Gastrocnemius medialis (tissue), 4 donors: ENCODE results near the gene RELT.

ENCODE experiments used
- CTCF ChIP-seq, 5 experiments: fragments of 450-650 bp in 3 of 5; fragments of 200-600 bp in 2 of 5; sonication (generic) in 2 of 5; IDR thresholded peaks in 4 of 5; conservative IDR thresholded peaks in 1 of 5; 1 replicate in 4 of 5; 2 replicates in 1 of 5; pipeline ENCODE4 v1.5.1; 2016 to 2019; ENCODE audit warnings: antibody characterized with exemption in 5 of 5, mild to moderate bottlenecking in 3 of 5, moderate library complexity in 3 of 5
- POLR2A ChIP-seq, 2 donors: fragments of 450-650 bp; IDR thresholded peaks; one replicate each; pipeline ENCODE4 v1.6.1; 2017; ENCODE audit warnings: antibody characterized with exemption in 2 of 2, mild to moderate bottlenecking in 2 of 2, moderate library complexity in 2 of 2

GRCh38 chr11:73406619-73407018 is 30.4 kb downstream of the RELT start:
- TF ChIP-seq CTCF (IDR thresholded peaks at IDR 0.05 in 4 of 5, conservative IDR thresholded peaks at IDR 0.05 in 1 of 5) (no peak), POLR2A (IDR thresholded peaks at IDR 0.05) (no peak)
